ENCODE measurements around the gene FNDC5. TPM values are rescaled to one million over a fixed set of nuclear protein-coding genes. Genes with fewer than 3 reads are reported as not detected.

Gene FNDC5
- total and polyA plus RNA-seq, 8 donors: 4.6 to 13.3 (median 8.9) TPM; not detected in 1

DNA sequence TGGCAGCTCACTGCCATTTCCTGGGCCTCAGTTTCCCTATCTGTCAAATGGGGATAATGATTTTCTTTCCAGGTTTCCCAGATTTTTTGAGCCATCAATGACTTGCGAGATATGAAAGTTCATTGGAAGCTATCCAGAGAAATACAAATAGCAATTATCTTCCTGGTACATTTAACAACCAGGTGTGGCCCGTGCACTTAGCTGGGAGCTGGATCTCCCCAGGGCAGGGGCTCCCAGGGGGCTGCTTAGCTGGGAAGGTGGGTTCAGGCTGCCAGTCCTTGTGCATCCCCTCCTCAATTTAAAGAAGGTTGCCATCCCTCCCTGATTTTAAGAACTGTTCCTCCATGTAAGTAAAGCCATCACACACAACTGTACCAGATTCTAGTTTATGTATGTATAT, 34.1 kb upstream of the FNDC5 start:
- Histone ChIP-seq H3K36me3 (no peaks in the 10 kb centered on the region), H3K4me1 (peaks cover 7 to 11% of the 10 kb centered on the region in 2 donors), H3K27me3 (peaks cover 5 to 54% of the 10 kb centered on the region in 2 donors), H3K9me3 (no peaks in the 10 kb centered on the region), H3K4me3 (no peak overlapping the region), H3K27ac (no peak overlapping the region)
- intact Hi-C loops (cut with DNase I): no loop called here
- DNase-seq: no peak
- no peak for ATAC-seq
- TF ChIP-seq CTCF (IDR thresholded peaks at IDR 0.05): no peak

GRCh38 chr1:32903991-32904785, 33.5 kb upstream of the FNDC5 start:
- no peak for TF ChIP-seq CTCF (IDR thresholded peaks at IDR 0.05)
- DNase-seq (no peak), ATAC-seq (no peak)
- H3K4me1 ChIP-seq: peaks cover 7 to 11% of the 10 kb centered on the region in 2 donors
- peaks cover 5 to 57% of the 10 kb centered on the region in 2 donors for H3K27me3 ChIP-seq
- no peak overlapping the region for H3K27ac ChIP-seq
- intact Hi-C loops (cut with DNase I): no loop called here
- H3K36me3 ChIP-seq: no peaks in the 10 kb centered on the region
- H3K9me3 ChIP-seq: no peaks in the 10 kb centered on the region
- H3K4me3 ChIP-seq: no peak overlapping the region

DNA sequence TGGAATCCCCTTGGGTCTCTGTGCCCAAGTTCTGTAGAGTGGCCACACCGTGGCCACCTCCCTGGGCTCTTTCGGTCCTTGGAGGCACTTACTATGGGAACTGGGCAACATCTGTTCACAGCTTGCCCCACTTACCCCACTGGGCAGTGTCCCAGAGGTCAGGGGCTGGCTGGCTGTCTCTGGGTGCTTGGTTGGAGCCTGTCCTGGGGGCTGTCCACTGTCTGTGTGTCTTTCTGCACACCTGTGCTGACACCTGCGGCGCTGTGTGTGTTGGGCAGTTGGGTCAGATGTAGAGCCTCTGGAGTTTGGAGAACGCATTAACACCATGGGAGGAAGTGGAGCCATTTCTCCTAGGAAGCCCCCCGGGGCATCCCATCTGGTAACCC, 31.8 kb upstream of the FNDC5 start:
- Histone ChIP-seq H3K4me1 (peaks cover 7 to 11% of the 10 kb centered on the region in 2 donors), H3K36me3 (no peaks in the 10 kb centered on the region), H3K27me3 (peaks cover 5 to 61% of the 10 kb centered on the region in 2 donors), H3K9me3 (no peaks in the 10 kb centered on the region), H3K27ac (no peak overlapping the region), H3K4me3 (no peak overlapping the region)
- no peak for TF ChIP-seq CTCF (IDR thresholded peaks at IDR 0.05)
- intact Hi-C loops (cut with DNase I): no loop called here
- DNase-seq: no peak
- ATAC-seq: no peak

DNA sequence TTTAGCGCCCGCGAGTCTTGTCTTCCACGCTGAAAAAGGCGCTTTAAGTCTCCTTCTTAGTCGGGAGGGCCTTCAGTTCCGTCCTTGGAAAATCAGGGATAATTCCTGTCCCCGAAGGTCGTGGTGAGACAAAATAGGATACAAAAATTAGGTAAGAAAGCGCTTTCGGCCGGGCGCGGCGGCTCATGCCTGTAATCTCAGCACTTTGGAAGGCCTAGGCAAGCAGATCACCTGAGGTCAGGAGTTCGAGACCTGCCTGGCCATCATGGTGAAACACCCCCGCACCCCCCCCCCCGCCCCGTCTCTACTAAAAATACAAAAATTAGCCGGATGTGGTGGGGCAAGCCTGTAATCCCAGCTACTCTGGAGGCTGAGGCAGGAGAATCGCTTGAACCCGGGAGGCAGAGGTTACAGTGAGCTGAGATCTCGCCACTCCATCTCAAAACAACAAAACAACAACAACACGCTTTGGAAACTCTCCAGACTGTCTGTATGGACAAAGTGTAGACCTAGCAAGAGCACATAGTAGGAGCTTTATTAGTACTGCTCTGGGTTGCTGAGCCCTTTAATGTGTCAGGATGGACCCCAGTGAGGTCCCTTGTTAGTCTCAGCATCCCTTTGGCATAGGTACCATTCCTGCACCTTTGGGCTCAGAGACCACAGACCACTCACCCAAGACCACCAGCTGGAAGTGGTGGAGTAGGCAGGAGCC, 31.3 kb upstream of the FNDC5 start:
- Histone ChIP-seq H3K4me1 (peaks cover 7 to 11% of the 10 kb centered on the region in 2 donors), H3K27me3 (peaks cover 5 to 61% of the 10 kb centered on the region in 2 donors), H3K4me3 (peak overlapping the region; percentile 42 to 50), H3K27ac (no peak overlapping the region), H3K9me3 (no peaks in the 10 kb centered on the region), H3K36me3 (no peaks in the 10 kb centered on the region)
- ATAC-seq (no peak), DNase-seq (no peak)
- intact Hi-C loops (cut with DNase I): no loop called here
- no peak for TF ChIP-seq CTCF (IDR thresholded peaks at IDR 0.05)
